ENCODE data around the gene TMEM151B. TPM values are rescaled to one million over a fixed set of nuclear protein-coding genes. Genes with fewer than 3 reads are reported as not detected.
A peak's percentile ranks its signal among the peaks of the same experiment; 100 is the strongest.

Gene TMEM151B
- total and polyA plus RNA-seq, 9 of the 15 experiments (the other 6 are each of a cell fraction or from before 2014, with no cell fraction given): not detected

- TF ChIP-seq, protein P1, sequence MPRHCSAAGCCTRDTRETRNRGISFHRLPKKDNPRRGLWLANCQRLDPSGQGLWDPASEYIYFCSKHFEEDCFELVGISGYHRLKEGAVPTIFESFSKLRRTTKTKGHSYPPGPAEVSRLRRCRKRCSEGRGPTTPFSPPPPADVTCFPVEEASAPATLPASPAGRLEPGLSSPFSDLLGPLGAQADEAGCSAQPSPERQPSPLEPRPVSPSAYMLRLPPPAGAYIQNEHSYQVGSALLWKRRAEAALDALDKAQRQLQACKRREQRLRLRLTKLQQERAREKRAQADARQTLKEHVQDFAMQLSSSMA (CRISPR knock-in tag; IDR thresholded peaks at IDR 0.05): no peak
These were observed 14.1 kb upstream of the TMEM151B start (continued) for GRCh38 chr6:44255871-44256774.

DNA sequence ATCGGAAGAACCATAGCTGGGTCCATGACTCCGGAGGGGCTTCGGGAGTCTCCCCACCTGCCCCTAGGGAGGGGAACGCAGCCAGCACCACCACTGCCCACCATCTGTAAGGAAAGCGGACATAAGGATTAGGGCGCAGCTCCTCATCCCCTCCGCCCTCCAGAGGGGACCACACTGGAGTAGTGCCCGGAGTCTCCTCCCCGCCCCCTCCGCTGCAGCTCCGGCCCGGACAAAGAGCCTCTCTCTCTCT, 13.6 kb upstream of the TMEM151B start:
- peak overlapping the region; percentile 89 for H3K4me2 ChIP-seq (ENCODE audit: insufficient read depth, low read length)
- BruUV-seq (replicated peaks): no TSS peak
- no peaks in the 10 kb centered on the region for H3K27me3 ChIP-seq (ENCODE audit: control insufficient read depth in 2 of 2, insufficient read depth in 2 of 2, low read length in 2 of 2)
- peaks cover 19% of the 10 kb centered on the region for H3K9me1 ChIP-seq (ENCODE audit: control insufficient read depth, insufficient read depth, low read length)
- H3K36me3 ChIP-seq (ENCODE audit: control insufficient read depth, insufficient read depth, low read length): peaks cover 79% of the 10 kb centered on the region
- intact Hi-C loops (cut with micrococcal nuclease): no loop called here
- in situ Hi-C loops (cut with MboI): no loop called here
- DNase-seq (ENCODE audit: extremely low read depth in 1 of 4, low spot score in 3 of 4): no peak
- H4K20me1 ChIP-seq (replicated peaks; ENCODE audit: control insufficient read depth, insufficient read depth, low read length): peaks cover 46% of the 10 kb centered on the region
- POLR2A ChIA-PET: interaction anchor here (0.5 to 3.2 kb wide), 25 partner anchors 11 to 1415 kb away, joined by 3 to 144 read pairs (median 3); partner anchors contain the start of genes HSP90AB1 and TMEM151B
- H3K79me2 ChIP-seq (ENCODE audit: control insufficient read depth, insufficient read depth, low read length): peaks cover 30% of the 10 kb centered on the region
- peak overlapping the region; percentile 87; the same call in 1 of the 2 replicates for H2AFZ ChIP-seq (ENCODE audit: low read depth, low read length)
- peak overlapping the region; percentile 81 for H3K4me3 ChIP-seq
- peak overlapping the region; percentile 85 to 93 for H3K9ac ChIP-seq (ENCODE audit: insufficient read depth in 1 of 2, low read depth in 2 of 2, low read length in 2 of 2)
- H3K27ac ChIP-seq (ENCODE audit: extremely low read depth, low read depth, low read length): peak overlapping the region; percentile 93
- no peaks in the 10 kb centered on the region for H3K9me3 ChIP-seq (replicated peaks; ENCODE audit: control insufficient read depth, insufficient read depth, low read depth, low read length)
- H3K4me1 ChIP-seq (replicated peaks in 1 of 2; ENCODE audit: control insufficient read depth in 2 of 2, insufficient read depth in 2 of 2, low read length in 2 of 2): peaks cover 33 to 45% of the 10 kb centered on the region in 2 experiments; a peak in 4 of 5 replicates
- CTCF ChIA-PET (ENCODE audit: low intra/inter-chr PET ratio): interaction anchor here (1.3 kb wide), 1 partner anchor 482 kb away, joined by 3 read pairs; no protein-coding TSS in a partner anchor
- ATAC-seq: no peak
- FAIRE-seq: no peak
- 1% methylated on average over 9 of the region's 12 CpGs for WGBS (ENCODE audit: insufficient coverage, low coverage, missing lambda C conversion rate)
- no peak for TF ChIP-seq NR2C2 (CRISPR knock-in tag; IDR thresholded peaks at IDR 0.05)
- no peak for TF ChIP-seq NR2C2 (tag; IDR thresholded peaks at IDR 0.05)
- TF ChIP-seq CHD1 (IDR thresholded peaks at IDR 0.05; ENCODE audit: low read length): peak; percentile 29
- no peak for TF ChIP-seq CBX5 (IDR thresholded peaks at IDR 0.05; ENCODE audit: borderline replicate concordance, low read depth)
- 0 out of 2 replicates have a peak, but pooled peaks have one; percentile 53 for TF ChIP-seq SREBF2 (CRISPR knock-in tag; IDR thresholded peaks at IDR 0.05)
- 0 out of 4 replicates have a peak, but pooled peaks of 1 of the 2 experiments have one; percentile 8 for TF ChIP-seq TEAD1 (CRISPR knock-in tag; IDR thresholded peaks at IDR 0.05)
- 0 out of 4 replicates have a peak, but pooled peaks of 1 of the 2 experiments have one; percentile 39 for TF ChIP-seq RCOR1 (IDR thresholded peaks at IDR 0.05; ENCODE audit: borderline replicate concordance in 1 of 2, low read depth in 2 of 2, low read length in 2 of 2)
- peak; percentile 20; the same call in 1 of the 2 replicates for TF ChIP-seq ZNF24 (IDR thresholded peaks at IDR 0.05)
- TF ChIP-seq ZNF407 (IDR thresholded peaks at IDR 0.05; ENCODE audit: low read depth): no peak

Measured in K562 (cell line).